ENCODE measurements around the gene XYLT1.
A peak's percentile ranks its signal among the peaks of the same experiment; 100 is the strongest.

XYLT1 gene

DNA sequence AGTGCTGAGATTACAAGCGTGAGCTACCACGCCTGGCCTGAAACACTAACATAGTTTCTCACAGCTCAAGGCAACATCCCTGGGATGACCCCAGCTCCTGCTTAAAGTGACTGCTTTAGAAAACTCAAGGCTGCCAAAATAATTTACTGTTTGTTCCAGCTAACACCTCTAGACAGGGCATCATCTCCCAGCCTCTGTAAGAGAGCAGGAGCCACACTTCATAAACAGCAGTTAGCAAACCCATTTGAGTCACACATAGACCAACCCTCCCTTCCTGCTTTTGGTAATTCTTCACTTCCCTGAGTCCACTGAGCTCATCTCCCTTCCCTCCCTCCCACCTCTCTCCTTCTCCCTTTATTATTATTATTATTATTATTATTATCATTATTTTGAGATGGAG is 201.3 kb downstream of the XYLT1 start:
- DNase-seq (ENCODE audit: insufficient read length, low spot score) (no peak), FAIRE-seq (no peak)

- DNase-seq (ENCODE audit: insufficient read length, low spot score) (no peak), FAIRE-seq (no peak)
These were observed 204.0 kb downstream of the XYLT1 start for GRCh38 chr16:17266608-17267313.

GRCh38 chr16:17265154-17265553 is 205.6 kb downstream of the XYLT1 start:
- DNase-seq (ENCODE audit: insufficient read length, low spot score) (no peak), FAIRE-seq (no peak)

DNA sequence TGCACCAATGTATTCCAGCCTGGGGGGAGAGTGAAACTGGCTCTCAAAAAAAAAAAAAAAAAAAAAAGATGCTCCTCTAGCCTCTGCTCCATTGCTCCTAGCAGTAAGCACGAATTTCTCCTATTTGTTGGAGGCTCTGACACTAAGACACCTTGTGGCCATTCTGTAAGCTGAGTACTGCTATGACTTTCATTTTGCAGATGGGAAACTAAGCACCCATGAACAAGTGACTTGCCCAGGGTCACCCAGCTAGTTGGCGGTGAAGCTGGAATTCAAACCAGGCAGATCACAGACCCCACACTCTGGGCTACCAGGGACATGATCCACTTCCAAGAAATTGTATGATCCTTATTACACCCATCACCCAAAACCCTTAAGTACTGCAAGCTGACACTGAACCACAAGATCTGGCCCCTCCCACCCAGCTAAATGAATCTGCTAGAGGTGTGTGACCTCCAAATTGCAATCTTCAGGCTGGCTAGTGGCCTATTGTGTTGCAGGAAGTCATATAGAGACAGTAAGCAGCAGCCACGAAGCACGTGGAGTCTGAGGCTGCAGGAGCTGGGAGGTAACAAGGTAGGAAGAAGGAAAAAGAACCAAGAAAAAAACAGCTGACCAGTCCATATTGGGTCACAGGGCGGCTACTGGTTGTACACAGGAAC is 209.4 kb downstream of the XYLT1 start:
- FAIRE-seq, result no peak
- DNase-seq (ENCODE audit: insufficient read length, low spot score), result no peak

DNA sequence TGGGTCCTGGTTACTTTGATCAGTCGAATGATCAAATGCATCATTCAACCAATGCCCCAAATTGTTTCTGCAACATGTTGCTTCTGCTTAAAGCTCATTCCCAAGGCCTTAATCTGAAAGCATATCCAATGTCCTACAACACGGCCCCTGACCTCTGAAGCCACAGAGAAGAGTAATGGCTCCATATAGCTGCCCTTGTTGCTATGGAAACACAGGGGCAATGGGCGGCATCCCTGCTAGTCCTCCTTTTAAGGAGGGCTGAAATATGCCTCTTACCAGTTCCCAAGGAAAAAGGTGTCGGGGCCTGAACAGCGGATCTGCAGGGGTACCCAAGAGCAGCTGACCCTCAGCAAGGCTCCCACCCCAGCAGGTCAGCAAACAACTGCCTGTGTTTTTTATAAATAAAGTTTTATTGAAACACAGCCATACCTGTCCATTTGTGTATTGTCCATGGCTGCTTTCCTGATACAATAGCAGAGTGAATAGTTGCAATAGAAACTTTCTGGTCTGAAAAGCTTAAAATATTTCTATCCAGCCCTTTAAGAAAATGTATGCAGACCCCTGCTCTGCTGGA is 210.4 kb downstream of the XYLT1 start:
- FAIRE-seq (no peak), DNase-seq (ENCODE audit: insufficient read length, low spot score) (no peak)

DNA sequence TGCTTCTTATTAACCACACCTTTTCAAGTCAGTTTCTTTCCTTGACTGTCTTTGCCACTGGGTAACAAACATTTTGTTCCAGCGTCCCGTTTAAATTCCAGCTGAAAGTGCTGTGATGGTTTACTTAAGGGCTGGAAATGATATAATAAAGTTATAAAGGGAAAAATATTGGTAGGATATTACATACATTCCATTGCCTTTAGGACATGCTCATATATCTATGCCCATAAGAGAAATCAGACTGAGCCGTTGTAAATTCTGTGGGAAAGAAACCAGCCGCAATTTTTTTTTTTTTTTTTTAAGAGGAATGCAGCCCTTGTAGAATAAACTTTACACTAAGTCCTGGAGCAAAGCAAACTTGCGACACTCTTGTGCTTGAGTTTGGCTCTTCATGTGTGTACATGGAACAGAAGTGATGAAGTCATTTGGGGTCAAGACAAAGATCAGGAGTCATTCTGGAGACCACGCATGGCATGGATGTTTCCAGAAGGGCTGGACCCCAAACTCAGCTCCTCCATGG is 210.9 kb downstream of the XYLT1 start:
- FAIRE-seq, result no peak
- DNase-seq (ENCODE audit: insufficient read length, low spot score), result no peak

GRCh38 chr16:17258848-17259713 is 211.7 kb downstream of the XYLT1 start:
- FAIRE-seq, result peak; percentile 86
- peak; percentile 65 for DNase-seq (ENCODE audit: insufficient read length, low spot score)

- DNase-seq (ENCODE audit: insufficient read length, low spot score) (no peak), FAIRE-seq (no peak)
These were observed 212.6 kb downstream of the XYLT1 start for GRCh38 chr16:17258077-17258599.

- no peak for FAIRE-seq
- DNase-seq (ENCODE audit: insufficient read length, low spot score), result no peak
These were observed 213.2 kb downstream of the XYLT1 start for GRCh38 chr16:17257426-17258023.

DNA sequence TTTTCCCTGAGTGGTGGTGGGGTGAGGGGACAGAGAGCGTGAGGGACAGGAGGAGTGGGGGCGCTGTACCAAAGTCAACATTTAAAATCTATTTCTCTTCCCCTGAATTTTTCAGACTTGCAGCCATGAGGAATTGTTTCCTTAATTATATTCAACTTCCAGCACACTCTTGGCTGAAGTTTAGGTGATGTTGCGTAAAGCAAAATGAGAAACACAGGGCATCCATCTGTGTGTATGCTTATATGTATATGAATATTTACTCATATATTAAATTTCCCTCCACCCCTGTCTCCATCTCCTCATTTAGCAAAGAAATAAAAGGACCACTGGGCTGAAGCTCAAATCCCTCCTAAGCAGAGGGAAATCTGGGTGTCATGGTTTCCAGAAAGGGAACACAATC is 218.1 kb downstream of the XYLT1 start:
- DNase-seq (ENCODE audit: insufficient read length, low spot score) (no peak), FAIRE-seq (no peak)

DNA sequence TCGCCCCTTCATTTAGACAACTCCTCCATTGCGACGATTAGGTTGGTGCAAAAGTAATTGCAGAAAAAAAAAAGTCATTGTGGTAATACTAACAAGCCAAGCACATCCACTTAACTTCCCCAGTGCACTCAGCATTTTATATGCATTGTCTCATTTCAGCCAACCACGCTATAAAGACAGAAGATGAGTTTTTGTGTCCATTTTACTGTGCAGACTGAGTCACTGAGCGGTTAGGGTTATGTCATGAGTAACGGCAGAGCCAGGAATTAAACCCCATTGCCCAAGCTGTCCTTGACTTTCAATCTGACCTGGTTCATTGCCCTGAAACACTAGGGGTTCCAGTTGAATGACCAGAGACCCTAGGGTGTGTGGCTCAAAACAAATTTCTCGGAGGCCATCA is 218.7 kb downstream of the XYLT1 start:
- FAIRE-seq, result no peak
- DNase-seq (ENCODE audit: insufficient read length, low spot score), result no peak

- DNase-seq (ENCODE audit: insufficient read length, low spot score), result no peak
- no peak for FAIRE-seq
These were observed 219.3 kb downstream of the XYLT1 start for GRCh38 chr16:17251496-17251895.

DNA sequence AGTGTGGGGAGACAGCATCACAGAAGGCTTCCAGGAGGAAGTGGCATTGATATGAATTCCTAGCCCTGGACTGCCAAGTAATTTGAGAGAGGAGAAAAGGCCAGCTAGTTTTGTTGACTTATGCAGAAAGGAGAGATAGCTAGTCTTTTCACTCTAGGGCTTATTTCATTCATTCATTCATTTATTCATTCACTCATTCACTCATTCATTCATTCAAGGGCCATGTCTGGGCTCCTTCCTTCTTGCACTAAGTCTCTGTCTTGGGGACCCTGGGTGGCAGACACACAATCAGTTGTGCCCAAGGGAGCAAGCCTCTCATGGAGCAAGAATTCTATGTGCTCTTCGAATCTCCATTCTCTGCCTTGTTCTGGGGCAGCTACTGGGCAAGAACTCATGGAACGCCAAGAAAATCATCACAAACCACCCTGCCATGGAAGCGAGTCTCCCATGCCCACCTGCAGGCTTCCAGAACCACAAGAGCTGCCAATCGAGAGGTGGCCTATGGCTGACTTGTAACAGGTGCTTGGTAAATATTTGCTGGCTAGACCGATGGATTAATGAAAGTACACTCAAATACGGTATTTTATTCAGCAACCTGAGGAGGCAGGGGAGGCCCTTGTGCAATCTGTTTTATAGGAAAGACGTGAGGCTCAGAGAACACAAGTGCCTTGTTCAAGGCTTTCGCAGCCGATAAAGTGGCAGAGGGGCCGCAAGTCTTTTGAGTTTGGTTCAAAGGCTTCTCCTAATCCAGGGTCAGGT is 223.6 kb downstream of the XYLT1 start:
- FAIRE-seq (no peak), DNase-seq (ENCODE audit: insufficient read length, low spot score) (no peak)

GRCh38 chr16:17246268-17246885 is 224.4 kb downstream of the XYLT1 start:
- FAIRE-seq, result no peak
- DNase-seq (ENCODE audit: insufficient read length, low spot score), result no peak

GRCh38 chr16:17245776-17246175 is 225.0 kb downstream of the XYLT1 start:
- DNase-seq (ENCODE audit: insufficient read length, low spot score), result no peak

DNA sequence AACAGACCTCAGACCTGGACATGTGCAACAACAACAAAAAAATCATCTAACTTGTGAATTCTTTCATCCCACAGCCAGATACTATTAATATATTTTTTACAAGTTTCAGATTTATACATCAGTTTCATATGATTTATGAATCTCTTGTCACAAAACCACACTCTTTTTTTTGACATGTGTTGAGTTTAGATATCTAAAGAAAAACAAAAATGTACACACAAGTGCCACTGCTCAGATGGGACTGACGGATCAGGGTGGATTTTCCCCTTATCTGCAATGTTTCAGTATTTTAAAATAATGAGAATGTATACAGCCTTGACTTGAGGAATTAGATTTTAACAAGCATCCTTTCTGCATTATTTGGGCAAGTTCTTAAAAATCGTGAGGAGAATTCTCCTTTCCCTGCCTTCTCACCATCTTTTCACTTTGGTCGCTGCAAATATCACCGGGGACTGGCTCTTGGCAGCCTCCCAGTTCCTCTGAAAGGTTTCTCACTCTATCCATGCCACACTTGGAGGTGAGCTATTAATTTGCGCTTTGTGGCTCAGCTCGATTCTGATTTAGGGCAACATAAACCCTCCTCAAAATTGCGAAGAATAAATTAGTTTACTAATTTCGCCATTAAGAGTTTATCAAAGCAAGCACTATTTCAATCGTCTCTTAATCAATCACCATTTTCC is 225.7 kb downstream of the XYLT1 start:
- no peak for DNase-seq (ENCODE audit: insufficient read length, low spot score)
- no peak for FAIRE-seq

More at GRCh38 chr16:17245776-17246175, 225.0 kb downstream of the XYLT1 start:
- no peak for FAIRE-seq

DNA sequence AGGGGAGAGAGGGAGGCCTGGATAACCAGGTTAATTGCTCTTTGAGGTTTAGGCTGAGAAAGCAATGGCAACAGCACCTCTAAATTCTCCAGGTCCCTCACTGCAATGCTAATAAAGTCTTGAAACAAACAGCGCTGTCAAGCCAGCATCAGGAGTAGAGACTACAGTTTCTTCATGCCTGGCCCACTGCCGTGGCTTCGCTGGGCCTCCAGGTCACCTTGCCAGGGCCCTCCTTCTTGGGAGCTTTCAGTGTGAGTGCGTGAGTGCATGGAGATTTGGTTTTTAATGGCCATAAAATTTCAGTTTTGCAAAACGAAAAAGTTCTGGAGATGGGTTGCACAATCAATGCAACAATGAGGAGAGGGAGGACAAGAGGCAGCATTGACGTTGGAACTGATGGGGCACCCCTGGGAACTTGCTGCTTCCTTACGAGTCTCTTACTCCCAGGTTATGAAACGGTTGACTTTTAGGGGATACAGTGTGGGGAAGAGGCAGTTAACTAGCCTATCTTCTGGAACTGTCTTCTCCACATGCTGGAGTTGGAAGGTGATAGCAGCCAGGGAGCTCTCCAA is 229.4 kb downstream of the XYLT1 start:
- FAIRE-seq, result no peak
- DNase-seq (ENCODE audit: insufficient read length, low spot score), result no peak

Data from GM19239 (cell line).